ENCODE measurements around the gene GNAQ. TPM values are rescaled to one million over a fixed set of nuclear protein-coding genes. Genes with fewer than 3 reads are reported as not detected.

The GNAQ gene
- total and polyA plus RNA-seq, 2 donors from 2014 or later = 16.2 to 83.4 TPM

GRCh38 chr9:77975806-77976205 is 55.8 kb downstream of the GNAQ start:
- H3K4me1 ChIP-seq (ENCODE audit: control insufficient read depth in 2 of 3, insufficient read depth in 2 of 3, low read depth in 1 of 3, low read length in 3 of 3) = peaks cover 3 to 22% (median 6%) of the 10 kb centered on the region in 3 donors
- intact Hi-C loops (cut with DNase I) = no loop called here
- H3K4me3 ChIP-seq (ENCODE audit: low read length in 3 of 3) = no peak overlapping the region
- no peaks in the 10 kb centered on the region for H3K9me3 ChIP-seq (ENCODE audit: control insufficient read depth in 2 of 3, insufficient read depth in 1 of 3, low read length in 3 of 3)
- no peaks in the 10 kb centered on the region for H3K36me3 ChIP-seq (ENCODE audit: control insufficient read depth in 2 of 3, insufficient read depth in 3 of 3, low read length in 3 of 3)
- DNase-seq (no peak), FAIRE-seq (no peak)
- no peak overlapping the region for H3K27ac ChIP-seq (ENCODE audit: low read depth in 2 of 2, low read length in 2 of 2)
- H3K9ac ChIP-seq (ENCODE audit: low read length in 3 of 3) = no peak overlapping the region
- no peak for TF ChIP-seq CTCF (IDR thresholded peaks at IDR 0.05; ENCODE audit: borderline replicate concordance, extremely low read depth, insufficient read depth)
- H3K27me3 ChIP-seq (ENCODE audit: control insufficient read depth, insufficient read depth, low read length) = no peaks in the 10 kb centered on the region

- H3K27ac ChIP-seq (ENCODE audit: low read depth in 2 of 2, low read length in 2 of 2) = no peak overlapping the region
- H3K27me3 ChIP-seq (ENCODE audit: control insufficient read depth, insufficient read depth, low read length) = no peaks in the 10 kb centered on the region
- H3K9ac ChIP-seq (ENCODE audit: low read length in 3 of 3) = no peak overlapping the region
- no peak overlapping the region for H3K4me3 ChIP-seq (ENCODE audit: low read length in 3 of 3)
- H3K36me3 ChIP-seq (ENCODE audit: control insufficient read depth in 2 of 3, insufficient read depth in 3 of 3, low read length in 3 of 3) = no peaks in the 10 kb centered on the region
- H3K9me3 ChIP-seq (ENCODE audit: control insufficient read depth in 2 of 3, insufficient read depth in 1 of 3, low read length in 3 of 3) = no peaks in the 10 kb centered on the region
- H3K4me1 ChIP-seq (ENCODE audit: control insufficient read depth in 2 of 3, insufficient read depth in 2 of 3, low read depth in 1 of 3, low read length in 3 of 3) = peaks cover 0 to 21% (median 5%) of the 10 kb centered on the region in 3 donors
- FAIRE-seq = no peak
- DNase-seq = no peak
- intact Hi-C loops (cut with DNase I) = no loop called here
- no peak for TF ChIP-seq CTCF (IDR thresholded peaks at IDR 0.05; ENCODE audit: borderline replicate concordance, extremely low read depth, insufficient read depth)
These were observed 56.6 kb downstream of the GNAQ start for GRCh38 chr9:77975036-77975435.

- Histone ChIP-seq H3K4me3 (ENCODE audit: low read length in 3 of 3) (no peak overlapping the region), H3K36me3 (ENCODE audit: control insufficient read depth in 2 of 3, insufficient read depth in 3 of 3, low read length in 3 of 3) (no peaks in the 10 kb centered on the region), H3K27me3 (ENCODE audit: control insufficient read depth, insufficient read depth, low read length) (no peaks in the 10 kb centered on the region), H3K9ac (ENCODE audit: low read length in 3 of 3) (no peak overlapping the region), H3K27ac (ENCODE audit: low read depth in 2 of 2, low read length in 2 of 2) (no peak overlapping the region), H3K4me1 (ENCODE audit: control insufficient read depth in 2 of 3, insufficient read depth in 2 of 3, low read depth in 1 of 3, low read length in 3 of 3) (peaks cover 0 to 15% (median 2%) of the 10 kb centered on the region in 3 donors), H3K9me3 (ENCODE audit: control insufficient read depth in 2 of 3, insufficient read depth in 1 of 3, low read length in 3 of 3) (no peaks in the 10 kb centered on the region)
- no peak for DNase-seq
- FAIRE-seq = no peak
- TF ChIP-seq CTCF (IDR thresholded peaks at IDR 0.05; ENCODE audit: borderline replicate concordance, extremely low read depth, insufficient read depth) = no peak
- intact Hi-C loops (cut with DNase I) = no loop called here
These were observed 57.2 kb downstream of the GNAQ start for GRCh38 chr9:77974434-77974833.

GRCh38 chr9:77969083-77969482 is 62.5 kb downstream of the GNAQ start:
- TF ChIP-seq CTCF (IDR thresholded peaks at IDR 0.05; ENCODE audit: borderline replicate concordance, extremely low read depth, insufficient read depth) = no peak
- FAIRE-seq (no peak), DNase-seq (no peak)
- Histone ChIP-seq H3K4me3 (ENCODE audit: low read length in 3 of 3) (no peak overlapping the region), H3K36me3 (ENCODE audit: control insufficient read depth in 2 of 3, insufficient read depth in 3 of 3, low read length in 3 of 3) (no peaks in the 10 kb centered on the region), H3K4me1 (ENCODE audit: control insufficient read depth in 2 of 3, insufficient read depth in 2 of 3, low read depth in 1 of 3, low read length in 3 of 3) (peaks cover 0 to 4% (median 0%) of the 10 kb centered on the region in 3 donors), H3K9ac (ENCODE audit: low read length in 3 of 3) (no peak overlapping the region), H3K27ac (ENCODE audit: low read depth in 2 of 2, low read length in 2 of 2) (no peak overlapping the region), H3K27me3 (ENCODE audit: control insufficient read depth, insufficient read depth, low read length) (no peaks in the 10 kb centered on the region), H3K9me3 (ENCODE audit: control insufficient read depth in 2 of 3, insufficient read depth in 1 of 3, low read length in 3 of 3) (no peaks in the 10 kb centered on the region)
- intact Hi-C loops (cut with DNase I) = no loop called here
